ENCODE data around the gene SRP68.

DNA sequence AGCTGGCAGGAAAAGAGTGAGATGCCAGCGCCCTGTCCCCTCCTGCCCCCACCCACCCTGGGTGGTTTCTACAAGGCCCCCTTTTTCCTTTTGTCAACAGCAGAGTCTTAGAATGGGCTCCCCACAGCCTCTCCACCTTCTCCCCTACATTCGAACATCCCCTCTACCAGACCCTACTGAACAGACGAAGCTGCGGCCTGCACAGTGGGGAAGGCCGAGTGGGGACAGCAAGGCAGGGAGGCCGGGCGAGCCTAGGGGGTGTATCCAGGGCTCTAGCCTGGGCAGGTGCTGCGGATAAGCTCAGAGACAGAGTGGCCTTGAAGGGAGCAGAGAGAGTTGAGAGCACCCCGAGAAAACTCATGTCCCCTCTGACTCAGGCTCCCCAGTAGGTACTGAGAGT, 14.1 kb upstream of the SRP68 start:
- TF ChIP-seq CTCF (IDR thresholded peaks at IDR 0.05): no peak
- TF ChIP-seq NFIC (IDR thresholded peaks at IDR 0.05; ENCODE audit: borderline replicate concordance): no peak
- no peak for TF ChIP-seq POLR2AphosphoS5 (IDR thresholded peaks at IDR 0.05; ENCODE audit: low read depth, low read length)
- no peak for TF ChIP-seq TCF12 (IDR thresholded peaks at IDR 0.05)
- TF ChIP-seq EP300 (IDR thresholded peaks at IDR 0.05; ENCODE audit: borderline replicate concordance in 1 of 2, low read depth in 1 of 2, low read length in 1 of 2): no peak
- no peak for TF ChIP-seq RFX5 (IDR thresholded peaks at IDR 0.05; ENCODE audit: low read length)
- TF ChIP-seq FOXM1 (IDR thresholded peaks at IDR 0.05; ENCODE audit: low read depth): no peak
- no peak for TF ChIP-seq TAF1 (IDR thresholded peaks at IDR 0.05; ENCODE audit: borderline replicate concordance, low read depth, low read length)
- no peak for TF ChIP-seq RAD21 (IDR thresholded peaks at IDR 0.05; ENCODE audit: low read length)
- TF ChIP-seq EZH2phosphoT487 (IDR thresholded peaks at IDR 0.05; ENCODE audit: borderline replicate concordance, low read depth): no peak
- TF ChIP-seq, protein P1, sequence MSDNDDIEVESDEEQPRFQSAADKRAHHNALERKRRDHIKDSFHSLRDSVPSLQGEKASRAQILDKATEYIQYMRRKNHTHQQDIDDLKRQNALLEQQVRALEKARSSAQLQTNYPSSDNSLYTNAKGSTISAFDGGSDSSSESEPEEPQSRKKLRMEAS (IDR thresholded peaks at IDR 0.05; ENCODE audit: low read depth): no peak
